SK-N-SH (cell line): ENCODE measurements around the gene S100A7. TPM values are rescaled to one million over a fixed set of nuclear protein-coding genes. Genes with fewer than 3 reads are reported as not detected.

Experiments used
- CTCF ChIA-PET: fragments of 300-600, 350-600 bp; formaldehyde crosslinking; extraction: SDS; loops from one replicate; lab custom pipeline; 2021; lab: Yijun Ruan, JAX
- POLR2A ChIA-PET: fragments of 350-600 bp; sonication (Branson Sonifier 250); formaldehyde crosslinking; extraction: SDS; loops from one replicate; lab custom pipeline; 2020; ENCODE audit warnings: antibody characterized with exemption, inconsistent platforms; lab: Yijun Ruan, JAX
- DNase-seq: peaks from one replicate; pipeline ENCODE4 v3.0.0; 2012
- H2AFZ ChIP-seq: fragments of 200-600 bp; sonication (generic); 2 replicates; pipeline ENCODE4 v1.8.1; 2016; ENCODE audit warnings: antibody characterized with exemption, mild to moderate bottlenecking, low read depth
- H3F3A ChIP-seq: fragments of 200-600 bp; sonication (generic); replicated peaks from 2 replicates; pipeline ENCODE3; 2016; ENCODE audit warnings: antibody characterized with exemption, mild to moderate bottlenecking; ENCODE audit not compliant: insufficient read depth
- H3K27ac ChIP-seq, 2 experiments: fragments of 200-500 bp in 1 of 2; fragments of 200-600 bp in 1 of 2; sonication (Bioruptor generic) in 1 of 2; sonication (generic), shearing (Covaris generic) in 1 of 2; 2 replicates each; pipeline versions ENCODE4 v1.5.1 to v1.6.1; 2014 to 2016; ENCODE audit warnings: low read depth in 2 of 2, inconsistent platforms in 1 of 2, low read length in 1 of 2, mild to moderate bottlenecking in 1 of 2, mixed read lengths in 1 of 2
- H3K27me3 ChIP-seq: fragments of 200-600 bp; sonication (generic), shearing (Covaris generic); 2 replicates; pipeline ENCODE4 v1.6.1; 2016; ENCODE audit warnings: mixed run types; ENCODE audit not compliant: insufficient read depth
- H3K36me3 ChIP-seq, 2 experiments: fragments of 200-500 bp in 1 of 2; fragments of 200-600 bp in 1 of 2; sonication (Bioruptor generic) in 1 of 2; sonication (generic) in 1 of 2; replicated peaks in 1 of 2; 2 replicates each; pipeline versions ENCODE3 to v1.5.1; 2014 to 2016; ENCODE audit warnings: low read length in 1 of 2, mild to moderate bottlenecking in 1 of 2; ENCODE audit not compliant: insufficient read depth in 2 of 2, control insufficient read depth in 1 of 2
- H3K4me1 ChIP-seq, 2 experiments: fragments of 200-500 bp in 1 of 2; fragments of 200-600 bp in 1 of 2; sonication (Bioruptor generic) in 1 of 2; sonication (generic), shearing (Covaris generic) in 1 of 2; 2 replicates each; pipeline versions ENCODE4 v1.5.1 to v1.6.1; 2014 to 2016; ENCODE audit warnings: low read depth in 1 of 2, low read length in 1 of 2, mixed run types in 1 of 2; ENCODE audit not compliant: insufficient read depth in 2 of 2, control insufficient read depth in 1 of 2
- H3K4me2 ChIP-seq: fragments of 200-600 bp; sonication (generic), shearing (Covaris generic); 2 replicates; pipeline ENCODE4 v1.6.1; 2017; ENCODE audit warnings: mixed run types
- H3K4me3 ChIP-seq, 2 experiments: fragments of 200-500 bp in 1 of 2; fragments of 200-600 bp in 1 of 2; sonication (Bioruptor generic) in 1 of 2; sonication (generic), shearing (Covaris generic) in 1 of 2; 2 replicates each; pipeline versions ENCODE4 v1.5.1 to v1.8.1; 2014 to 2016; ENCODE audit warnings: low read depth in 2 of 2, inconsistent platforms in 1 of 2, low read length in 1 of 2, mild to moderate bottlenecking in 1 of 2, mixed read lengths in 1 of 2, moderate library complexity in 1 of 2
- H3K79me2 ChIP-seq: fragments of 200-600 bp; sonication (generic); 2 replicates; pipeline ENCODE4 v1.8.1; 2017; ENCODE audit warnings: mild to moderate bottlenecking; ENCODE audit not compliant: insufficient read depth
- H3K9ac ChIP-seq: fragments of 200-600 bp; sonication (generic); 2 replicates; pipeline ENCODE4 v1.6.1; 2017; ENCODE audit warnings: mixed run types
- H3K9me2 ChIP-seq: fragments of 200-600 bp; sonication (generic); 2 replicates; pipeline ENCODE4 v1.6.1; 2017; ENCODE audit warnings: mixed run types
- H3K9me3 ChIP-seq: fragments of 200-600 bp; sonication (generic); 2 replicates; pipeline ENCODE4 v1.6.1; 2017; ENCODE audit warnings: mixed run types, mild to moderate bottlenecking, moderate library complexity
- H4K20me1 ChIP-seq: fragments of 200-600 bp; sonication (generic); 2 replicates; pipeline ENCODE4 v1.6.1; 2017; ENCODE audit warnings: mild to moderate bottlenecking, mixed run types; ENCODE audit not compliant: insufficient read depth
- CTCF ChIP-seq: fragments of 200-600 bp; sonication (generic); IDR thresholded peaks from 2 replicates; pipeline ENCODE4 v1.6.1; 2017; ENCODE audit warnings: antibody characterized with exemption, mild to moderate bottlenecking, moderate library complexity
- EP300 ChIP-seq, 2 experiments: IDR thresholded peaks; 2 replicates each; pipeline versions ENCODE4 v1.4.0 to v1.6.1; 2012; ENCODE audit warnings: borderline replicate concordance in 1 of 2, low read depth in 1 of 2, low read length in 1 of 2
- GABPA ChIP-seq: IDR thresholded peaks from 2 replicates; pipeline ENCODE4 v1.4.0; 2012; ENCODE audit warnings: low read depth, mild to moderate bottlenecking
- NFIC ChIP-seq: IDR thresholded peaks from 2 replicates; pipeline ENCODE4 v1.4.0; 2012; ENCODE audit warnings: borderline replicate concordance
- NRF1 ChIP-seq: IDR thresholded peaks from 2 replicates; pipeline ENCODE4 v1.6.1; 2012; ENCODE audit warnings: low read depth, mild to moderate bottlenecking, low read length
- POLR2AphosphoS5 ChIP-seq: IDR thresholded peaks from 2 replicates; pipeline ENCODE4 v1.6.1; 2012; ENCODE audit warnings: low read depth, low read length
- RAD21 ChIP-seq: IDR thresholded peaks from 2 replicates; pipeline ENCODE4 v1.6.1; 2012; ENCODE audit warnings: mild to moderate bottlenecking, low read length
- SMC3 ChIP-seq: IDR thresholded peaks from 2 replicates; pipeline ENCODE4 v1.6.1; 2012; ENCODE audit warnings: low read depth, low read length, improper control_type of control experiment
- TAF1 ChIP-seq: IDR thresholded peaks from 2 replicates; pipeline ENCODE4 v1.6.1; 2012; ENCODE audit warnings: low read depth, mild to moderate bottlenecking, low read length, moderate library complexity, borderline replicate concordance
- TCF12 ChIP-seq: IDR thresholded peaks from 2 replicates; pipeline ENCODE4 v1.4.0; 2012
- TEAD4 ChIP-seq: IDR thresholded peaks from 2 replicates; pipeline ENCODE4 v1.4.0; 2012; ENCODE audit warnings: mild to moderate bottlenecking, borderline replicate concordance; ENCODE audit not compliant: insufficient read depth
- WGBS: methylation state at CpG from one replicate; pipeline ENCODE4 v1.1.6; 2017; ENCODE audit warnings: low lambda C conversion rate; 5-methylcytosine and 5-hydroxymethylcytosine counted together
- polyA plus RNA-seq, 3 experiments: library from polyadenylated mRNA; depleted of rRNA; stranded (reverse); fragments of >200 nt; gene quantifications; 2 replicates each; pipeline ENCODE4 v1.2.3, GENCODE V29; 2012
- TF ChIP-seq, protein P1 (sequence below): IDR thresholded peaks from 2 replicates; pipeline ENCODE4 v1.4.0; 2012; ENCODE audit warnings: low read depth, borderline replicate concordance

The S100A7 gene
- polyA plus RNA-seq, 1 of the 3 experiments (the other 2 are of a cell fraction) = not detected

- no peak for DNase-seq
- Histone ChIP-seq H3F3A (peaks cover 26% of the 10 kb centered on the region), H2AFZ (no peak overlapping the region), H3K9ac (no peak overlapping the region), H3K4me1 (peaks cover 4 to 20% of the 10 kb centered on the region in 2 experiments; a peak in 3 of 4 replicates), H3K9me2 (no peaks in the 10 kb centered on the region), H3K4me2 (no peak overlapping the region), H3K27ac (no peak overlapping the region), H3K9me3 (no peaks in the 10 kb centered on the region), H3K36me3 (no peaks in the 10 kb centered on the region), H3K27me3 (no peaks in the 10 kb centered on the region), H3K4me3 (no peak overlapping the region), H3K79me2 (no peaks in the 10 kb centered on the region), H4K20me1 (no peaks in the 10 kb centered on the region)
- 86% methylated on average over 3 of the region's 3 CpGs for WGBS
- POLR2A ChIA-PET = no interaction called here
- CTCF ChIA-PET = interaction anchor here (0.8 to 18.0 kb wide), 10 partner anchors 11 to 169 kb away, joined by 3 to 283 read pairs (median 5); partner anchors contain the start of gene S100A14
- no peak for TF ChIP-seq CTCF
- no peak for TF ChIP-seq RAD21
- no peak for TF ChIP-seq POLR2AphosphoS5
- no peak for TF ChIP-seq SMC3
- TF ChIP-seq EP300 (IDR thresholded peaks at IDR 0.05; ENCODE audit: borderline replicate concordance in 1 of 2, low read depth in 1 of 2, low read length in 1 of 2) = no peak
- TF ChIP-seq, protein P1, sequence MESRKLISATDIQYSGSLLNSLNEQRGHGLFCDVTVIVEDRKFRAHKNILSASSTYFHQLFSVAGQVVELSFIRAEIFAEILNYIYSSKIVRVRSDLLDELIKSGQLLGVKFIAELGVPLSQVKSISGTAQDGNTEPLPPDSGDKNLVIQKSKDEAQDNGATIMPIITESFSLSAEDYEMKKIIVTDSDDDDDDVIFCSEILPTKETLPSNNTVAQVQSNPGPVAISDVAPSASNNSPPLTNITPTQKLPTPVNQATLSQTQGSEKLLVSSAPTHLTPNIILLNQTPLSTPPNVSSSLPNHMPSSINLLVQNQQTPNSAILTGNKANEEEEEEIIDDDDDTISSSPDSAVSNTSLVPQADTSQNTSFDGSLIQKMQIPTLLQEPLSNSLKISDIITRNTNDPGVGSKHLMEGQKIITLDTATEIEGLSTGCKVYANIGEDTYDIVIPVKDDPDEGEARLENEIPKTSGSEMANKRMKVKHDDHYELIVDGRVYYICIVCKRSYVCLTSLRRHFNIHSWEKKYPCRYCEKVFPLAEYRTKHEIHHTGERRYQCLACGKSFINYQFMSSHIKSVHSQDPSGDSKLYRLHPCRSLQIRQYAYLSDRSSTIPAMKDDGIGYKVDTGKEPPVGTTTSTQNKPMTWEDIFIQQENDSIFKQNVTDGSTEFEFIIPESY = no peak
- TF ChIP-seq TAF1 = no peak
- TF ChIP-seq GABPA = no peak
- TF ChIP-seq NFIC = no peak
- no peak for TF ChIP-seq TEAD4
- no peak for TF ChIP-seq TCF12
These were observed 48.6 kb upstream of the S100A7 start for GRCh38 chr1:153509036-153509435.

GRCh38 chr1:153507926-153508583 is 47.6 kb upstream of the S100A7 start:
- Histone ChIP-seq H3F3A (peaks cover 26% of the 10 kb centered on the region), H3K9me3 (no peaks in the 10 kb centered on the region), H3K4me1 (peaks cover 4 to 20% of the 10 kb centered on the region in 2 experiments; a peak in 3 of 4 replicates), H4K20me1 (no peaks in the 10 kb centered on the region), H2AFZ (peak overlapping the region; percentile 14; the same call in 1 of the 2 replicates), H3K4me2 (peak overlapping the region; percentile 57), H3K9me2 (no peaks in the 10 kb centered on the region), H3K4me3 (no peak overlapping the region), H3K79me2 (no peaks in the 10 kb centered on the region), H3K27ac (peak overlapping the region in 1 of 2 experiments; percentile 86; a peak in 2 of 4 replicates), H3K27me3 (no peaks in the 10 kb centered on the region), H3K36me3 (no peaks in the 10 kb centered on the region), H3K9ac (peak overlapping the region; percentile 24; the same call in 1 of the 2 replicates)
- WGBS = 85% methylated on average over 9 of the region's 11 CpGs
- no peak for DNase-seq
- CTCF ChIA-PET = interaction anchor here (0.8 to 18.0 kb wide), 10 partner anchors 10 to 170 kb away, joined by 3 to 283 read pairs (median 5); partner anchors contain the start of gene S100A14
- POLR2A ChIA-PET = no interaction called here
- no peak for TF ChIP-seq GABPA
- TF ChIP-seq NRF1 = no peak
